Ishikawa (cell line): ENCODE results near the gene RCC1.

ENCODE experiments used
- CEBPB ChIP-seq: IDR thresholded peaks from 2 replicates; pipeline ENCODE4 v1.6.1; 2012
- CREB1 ChIP-seq: IDR thresholded peaks from 2 replicates; pipeline ENCODE4 v1.6.1; 2012; ENCODE audit warnings: low read depth
- EGR1 ChIP-seq: IDR thresholded peaks from 2 replicates; pipeline ENCODE4 v1.6.1; 2012
- EP300 ChIP-seq: IDR thresholded peaks from 2 replicates; pipeline ENCODE4 v1.6.1; 2012; ENCODE audit warnings: borderline replicate concordance
- FOXM1 ChIP-seq: IDR thresholded peaks from 2 replicates; pipeline ENCODE4 v1.6.1; 2012; ENCODE audit warnings: low read depth, borderline replicate concordance
- MAX ChIP-seq: IDR thresholded peaks from 2 replicates; pipeline ENCODE4 v1.6.1; 2012
- NFIC ChIP-seq: IDR thresholded peaks from 2 replicates; pipeline ENCODE4 v1.6.1; 2012
- RAD21 ChIP-seq: IDR thresholded peaks from 2 replicates; pipeline ENCODE4 v1.6.1; 2012; ENCODE audit warnings: low read depth
- REST ChIP-seq: IDR thresholded peaks from 2 replicates; pipeline ENCODE4 v1.6.1; 2012; ENCODE audit warnings: low read depth, mild to moderate bottlenecking
- TAF1 ChIP-seq: IDR thresholded peaks from 2 replicates; pipeline ENCODE4 v1.6.1; 2012; ENCODE audit warnings: low read depth, mild to moderate bottlenecking
- TCF12 ChIP-seq: IDR thresholded peaks from 2 replicates; pipeline ENCODE4 v1.6.1; 2012; ENCODE audit warnings: low read depth
- TEAD4 ChIP-seq: IDR thresholded peaks from 2 replicates; pipeline ENCODE4 v1.6.1; 2012
- USF1 ChIP-seq: IDR thresholded peaks from 2 replicates; pipeline ENCODE4 v1.6.1; 2012
- YY1 ChIP-seq: IDR thresholded peaks from 2 replicates; pipeline ENCODE4 v1.6.1; 2012; ENCODE audit warnings: low read depth
- ZBTB7A ChIP-seq: IDR thresholded peaks from 2 replicates; pipeline ENCODE4 v1.6.1; 2012; ENCODE audit warnings: low read depth

RCC1 gene

GRCh38 chr1:28505406-28506187 is at the start of gene RCC1:
Gene RCC1 (plus strand): TSS chr1:28506043. CDS start chr1:28529867, 23,824 bp downstream.
- TF ChIP-seq REST (no peak), EGR1 (no peak), TCF12 (peak; percentile 56; the same call in 1 of the 2 replicates), TAF1 (peak; percentile 93), MAX (no peak), FOXM1 (no peak), CREB1 (no peak), USF1 (no peak), RAD21 (no peak), NFIC (no peak), TEAD4 (peak; percentile 37; the same call in 1 of the 2 replicates), EP300 (no peak), CEBPB (no peak), YY1 (no peak)

- TF ChIP-seq TAF1 = no peak
- TF ChIP-seq USF1 = 0 out of 2 replicates have a peak, but pooled peaks have one; percentile 52
Observed at GRCh38 chr1:28456078-28456477, 49.8 kb upstream of the RCC1 start.

GRCh38 chr1:28457678-28458077 is 48.2 kb upstream of the RCC1 start:
- TF ChIP-seq TAF1 (no peak), EP300 (no peak), MAX (no peak), YY1 (no peak), RAD21 (no peak), REST (no peak), FOXM1 (no peak), USF1 (no peak), EGR1 (no peak), TCF12 (no peak), NFIC (no peak)

GRCh38 chr1:28458237-28459228 is 47.3 kb upstream of the RCC1 start:
- TF ChIP-seq NFIC (no peak), MAX (no peak), TEAD4 (no peak), TCF12 (no peak), YY1 (no peak), FOXM1 (no peak), RAD21 (no peak), EGR1 (no peak), CEBPB (no peak), USF1 (no peak), ZBTB7A (no peak)
